COR-L47 (cell line): ENCODE results near the gene FGR.
A peak's percentile ranks its signal among the peaks of the same experiment; 100 is the strongest.

Experiments
- DNase-seq: peaks from one replicate; lab custom pipeline; 2025; lab: John Stamatoyannopoulos, UW

The FGR gene

GRCh38 chr1:27615346-27616192 lies 19.4 kb downstream of the FGR start:
- DNase-seq = no peak

GRCh38 chr1:27614625-27615344 lies 20.2 kb downstream of the FGR start:
- no peak for DNase-seq

GRCh38 chr1:27614043-27614624 lies 20.9 kb downstream of the FGR start:
- no peak for DNase-seq

- DNase-seq = no peak
Measured at GRCh38 chr1:27612718-27613117, 22.3 kb downstream of the FGR start.

GRCh38 chr1:27611450-27611849 lies 23.5 kb downstream of the FGR start:
- DNase-seq = no peak

- DNase-seq = no peak
Measured at GRCh38 chr1:27609618-27610240, 25.3 kb downstream of the FGR start.

GRCh38 chr1:27609210-27609555 lies 25.8 kb downstream of the FGR start:
- no peak for DNase-seq

GRCh38 chr1:27607239-27607804 lies 27.7 kb downstream of the FGR start:
- no peak for DNase-seq

GRCh38 chr1:27606708-27607238 lies 28.2 kb downstream of the FGR start:
- no peak for DNase-seq

GRCh38 chr1:27605796-27606707 lies 28.9 kb downstream of the FGR start:
- peak; percentile 72 for DNase-seq

GRCh38 chr1:27605300-27605766 lies 29.7 kb downstream of the FGR start:
- DNase-seq = no peak

GRCh38 chr1:27604579-27605299 lies 30.2 kb downstream of the FGR start:
- no peak for DNase-seq

- DNase-seq = peak; percentile 84
Measured at GRCh38 chr1:27603681-27604578, 31.1 kb downstream of the FGR start, which contains the start of gene AHDC1. TSS of gene AHDC1 (minus strand) at chr1:27604144. CDS start at chr1:27552115, 52,029 bp downstream.

- no peak for DNase-seq
Measured at GRCh38 chr1:27603309-27603680, 31.7 kb downstream of the FGR start.

GRCh38 chr1:27602462-27603308 lies 32.3 kb downstream of the FGR start:
- peak; percentile 43 for DNase-seq

GRCh38 chr1:27601771-27602461 lies 33.1 kb downstream of the FGR start:
- DNase-seq = no peak

GRCh38 chr1:27601321-27601770 lies 33.6 kb downstream of the FGR start:
- DNase-seq = no peak
